ENCODE data around the gene HECTD4. TPM values are rescaled to one million over a fixed set of nuclear protein-coding genes. Genes with fewer than 3 reads are reported as not detected.

The HECTD4 gene
- total and polyA plus RNA-seq, 2 experiments from 2014 or later: 29.4 to 33.7 TPM

DNA sequence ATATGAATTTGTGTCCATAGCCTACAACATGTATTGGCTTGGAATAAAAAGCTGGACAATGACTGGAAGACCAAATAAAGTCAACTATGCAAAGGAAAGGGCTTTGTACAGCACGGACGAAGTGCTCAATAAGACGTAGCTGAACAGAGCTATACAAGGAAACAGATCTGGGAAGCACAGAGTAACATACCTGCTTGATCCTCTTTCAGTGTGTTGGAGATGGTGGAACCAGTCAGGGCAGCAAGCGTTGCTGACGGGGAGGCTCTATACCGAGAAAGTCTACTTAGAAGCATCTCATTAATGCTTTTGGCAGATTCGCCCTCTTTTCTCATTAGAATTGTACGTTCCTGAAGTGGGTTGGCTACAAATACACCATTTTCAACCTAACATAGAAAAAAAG, 99.3 kb downstream of the HECTD4 start:
- Histone ChIP-seq H3K27me3 (no peaks in the 10 kb centered on the region), H3K4me3 (no peak overlapping the region), H3K27ac (peak overlapping the region; percentile 75), H3K4me1 (ENCODE audit: low read depth) (peaks cover 10% of the 10 kb centered on the region), H3K36me3 (peaks cover 4% of the 10 kb centered on the region), H3K9me3 (ENCODE audit: low read depth) (no peaks in the 10 kb centered on the region)
- TF ChIP-seq CTCF (IDR thresholded peaks at IDR 0.05; ENCODE audit: low read depth, low read length): no peak
- DNase-seq (ENCODE audit: low read depth in 1 of 2, low spot score in 1 of 2): no peak

- Histone ChIP-seq H3K36me3 (peaks cover 5% of the 10 kb centered on the region), H3K9me3 (ENCODE audit: low read depth) (no peaks in the 10 kb centered on the region), H3K4me3 (no peak overlapping the region), H3K27ac (no peak overlapping the region), H3K4me1 (ENCODE audit: low read depth) (no peaks in the 10 kb centered on the region), H3K27me3 (no peaks in the 10 kb centered on the region)
- TF ChIP-seq CTCF (IDR thresholded peaks at IDR 0.05; ENCODE audit: low read depth, low read length): no peak
- DNase-seq (ENCODE audit: low read depth in 1 of 2, low spot score in 1 of 2): no peak
Measured at GRCh38 chr12:112275836-112276235, 106.4 kb downstream of the HECTD4 start.

DNA sequence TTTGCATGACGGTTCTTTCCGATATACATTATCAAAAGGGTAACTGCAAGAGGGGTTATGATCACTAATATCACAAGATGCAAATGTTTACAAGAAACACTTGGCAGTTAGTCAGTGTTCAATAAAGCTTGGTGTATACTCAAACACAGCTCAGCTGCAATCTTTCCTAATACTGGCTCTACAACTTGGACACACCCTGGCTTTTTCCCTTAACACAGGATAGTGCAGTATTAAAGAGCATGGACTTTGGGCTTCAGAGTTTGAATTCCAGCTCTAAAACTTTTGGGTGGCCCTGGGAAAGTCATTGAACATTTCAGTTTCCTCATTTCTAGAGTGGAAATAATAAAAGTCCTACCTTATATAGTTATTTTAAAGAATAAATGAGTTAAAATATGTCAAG, 107.0 kb downstream of the HECTD4 start:
- H3K4me3 ChIP-seq: no peak overlapping the region
- no peaks in the 10 kb centered on the region for H3K27me3 ChIP-seq
- no peak overlapping the region for H3K27ac ChIP-seq
- H3K4me1 ChIP-seq (ENCODE audit: low read depth): no peaks in the 10 kb centered on the region
- DNase-seq (ENCODE audit: low read depth in 1 of 2, low spot score in 1 of 2): no peak
- H3K9me3 ChIP-seq (ENCODE audit: low read depth): no peaks in the 10 kb centered on the region
- no peak for TF ChIP-seq CTCF (IDR thresholded peaks at IDR 0.05; ENCODE audit: low read depth, low read length)
- peaks cover 5% of the 10 kb centered on the region for H3K36me3 ChIP-seq

GRCh38 chr12:112270673-112271072, 111.6 kb downstream of the HECTD4 start:
- Histone ChIP-seq H3K36me3 (peaks cover 24% of the 10 kb centered on the region), H3K27me3 (no peaks in the 10 kb centered on the region), H3K9me3 (ENCODE audit: low read depth) (no peaks in the 10 kb centered on the region), H3K27ac (no peak overlapping the region), H3K4me1 (ENCODE audit: low read depth) (no peaks in the 10 kb centered on the region), H3K4me3 (no peak overlapping the region)
- TF ChIP-seq CTCF (IDR thresholded peaks at IDR 0.05; ENCODE audit: low read depth, low read length): no peak
- DNase-seq (ENCODE audit: low read depth in 1 of 2, low spot score in 1 of 2): peak in 1 of 2 donors; percentile 7

DNA sequence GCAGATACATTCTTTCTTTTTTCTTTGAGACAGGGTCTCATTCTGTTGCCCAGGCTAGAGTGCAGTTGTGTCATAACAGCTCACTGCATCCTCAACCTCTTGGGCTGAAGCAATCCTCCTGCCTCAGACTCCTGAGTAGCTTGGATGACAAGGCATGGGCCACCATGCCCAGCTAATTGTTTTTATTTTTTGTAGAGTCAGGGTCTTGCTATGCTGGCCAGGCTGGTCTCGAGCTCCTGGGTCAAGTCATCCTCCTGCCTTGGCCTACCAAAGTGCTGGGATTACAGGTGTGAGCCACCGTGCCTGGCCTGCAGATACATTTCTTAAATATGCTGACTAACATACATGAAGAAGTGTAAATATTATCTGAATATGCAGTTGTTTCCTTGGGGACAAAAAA, 115.8 kb downstream of the HECTD4 start:
- Histone ChIP-seq H3K36me3 (peaks cover 45% of the 10 kb centered on the region), H3K27me3 (no peaks in the 10 kb centered on the region), H3K9me3 (ENCODE audit: low read depth) (no peaks in the 10 kb centered on the region), H3K27ac (no peak overlapping the region), H3K4me3 (no peak overlapping the region), H3K4me1 (ENCODE audit: low read depth) (no peaks in the 10 kb centered on the region)
- DNase-seq (ENCODE audit: low read depth in 1 of 2, low spot score in 1 of 2): no peak
- no peak for TF ChIP-seq CTCF (IDR thresholded peaks at IDR 0.05; ENCODE audit: low read depth, low read length)

DNA sequence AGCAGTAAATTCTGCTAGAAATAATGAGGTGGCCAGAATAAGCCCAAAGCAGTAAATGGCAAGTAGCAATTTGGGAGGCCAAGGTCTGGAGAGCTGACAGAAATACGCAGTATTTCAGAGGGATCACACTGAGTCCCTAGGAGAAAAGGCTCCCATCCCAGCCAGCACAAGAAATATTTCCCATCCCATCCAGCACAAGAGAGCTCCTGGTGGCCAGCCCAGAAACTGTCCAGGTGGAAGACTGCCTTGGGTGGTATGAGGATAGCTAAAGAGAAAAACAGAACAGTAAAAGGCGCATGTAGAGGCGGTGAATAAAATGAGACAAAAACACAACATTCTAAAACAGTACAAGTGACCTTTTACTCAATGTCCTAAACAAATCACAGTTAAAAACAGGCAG, 120.7 kb downstream of the HECTD4 start:
- DNase-seq (ENCODE audit: low read depth in 1 of 2, low spot score in 1 of 2): no peak
- Histone ChIP-seq H3K4me1 (ENCODE audit: low read depth) (no peaks in the 10 kb centered on the region), H3K9me3 (ENCODE audit: low read depth) (no peaks in the 10 kb centered on the region), H3K27me3 (no peaks in the 10 kb centered on the region), H3K27ac (no peak overlapping the region), H3K4me3 (no peak overlapping the region), H3K36me3 (peaks cover 61% of the 10 kb centered on the region)
- peak; percentile 30 for TF ChIP-seq CTCF (IDR thresholded peaks at IDR 0.05; ENCODE audit: low read depth, low read length)
